Inflammatory macrophage treated with lipopolysaccharide for 4 hours (primary cell): ENCODE results near the gene ODF4.
"Not testable (repeated sequence)": the region's sequence is repeated elsewhere in the genome, so short reads cannot be mapped to it uniquely, and the experiment has no call there.

ENCODE experiments used
- DNase-seq: peaks from one replicate; pipeline ENCODE4 v3.0.0-alpha.2; 2020

Gene ODF4

DNA sequence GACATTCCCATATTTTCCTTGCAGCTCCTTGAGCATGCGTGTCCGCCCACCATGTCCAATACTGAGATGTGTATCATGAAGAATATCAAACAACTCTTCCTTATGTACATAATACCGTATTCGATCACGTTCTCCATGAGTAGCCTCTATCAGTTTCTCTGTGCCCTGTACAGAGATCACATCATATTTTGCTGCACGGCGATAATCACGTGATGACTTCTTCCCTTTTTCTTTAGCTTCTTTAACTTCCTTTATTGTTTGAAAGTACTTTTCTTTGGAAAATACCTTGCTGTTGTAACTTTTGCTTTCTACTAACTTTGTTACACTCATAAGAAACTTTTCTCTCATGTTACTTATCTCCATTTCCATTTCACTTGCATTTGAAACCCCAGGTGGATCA lies 30.3 kb downstream of the ODF4 start:
- peak; percentile 78 for DNase-seq

DNA sequence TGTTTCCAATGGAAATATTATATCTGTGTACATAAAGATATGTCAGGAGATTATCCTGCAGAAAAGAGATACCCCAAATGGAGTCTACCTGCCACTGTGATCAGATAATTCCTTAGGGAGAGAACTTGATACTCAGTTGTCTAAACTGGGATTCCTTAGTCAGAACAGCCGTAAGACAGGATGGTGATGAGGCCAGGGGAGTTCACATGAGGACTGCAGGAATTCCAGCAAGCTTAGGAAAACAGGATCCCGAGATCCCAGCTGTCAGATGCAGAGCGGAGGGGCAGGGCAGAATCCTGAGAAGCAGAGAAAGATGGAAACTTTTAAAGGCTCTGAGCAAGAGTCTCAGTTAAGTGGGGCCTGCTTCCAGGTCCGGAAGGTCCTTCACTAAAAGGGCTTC lies 32.1 kb downstream of the ODF4 start:
- DNase-seq, result no peak

DNA sequence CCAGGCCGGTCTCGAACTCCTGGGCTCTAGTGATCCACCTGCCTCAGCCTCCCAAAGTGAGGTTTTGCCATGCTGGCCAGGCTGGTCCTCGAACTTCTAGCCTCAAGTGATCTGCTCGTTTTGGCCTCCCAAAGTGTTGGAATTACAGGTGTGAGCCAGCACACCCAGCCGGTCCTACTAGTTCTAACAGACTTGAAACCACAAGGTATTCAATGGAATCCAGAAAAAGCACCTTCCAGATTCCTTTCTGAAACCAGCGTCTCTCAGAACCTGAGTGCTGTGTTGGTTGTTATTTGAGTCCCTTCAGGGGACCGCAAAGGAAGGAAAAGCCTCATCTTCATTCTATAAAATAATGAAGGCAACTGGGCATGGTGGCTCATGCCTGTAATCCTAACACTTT lies 32.8 kb downstream of the ODF4 start:
- no peak for DNase-seq

DNA sequence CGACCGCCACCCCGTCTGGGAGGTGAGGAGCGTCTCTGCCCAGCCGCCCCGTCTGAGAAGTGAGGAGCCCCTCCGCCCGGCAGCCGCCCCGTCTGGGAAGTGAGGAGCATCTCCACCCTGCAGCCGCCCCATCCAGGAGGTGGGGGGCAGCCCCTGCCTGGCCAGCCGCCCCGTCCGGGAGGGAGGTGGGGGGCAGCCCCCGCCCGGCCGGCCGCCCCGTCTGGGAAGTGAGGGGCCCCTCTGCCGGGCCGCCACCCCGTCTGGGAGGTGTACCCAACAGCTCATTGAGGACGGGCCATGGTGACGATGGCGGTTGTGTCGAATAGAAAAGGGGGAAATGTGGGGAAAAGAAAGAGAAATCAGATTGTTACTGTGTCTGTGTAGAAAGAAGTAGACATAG lies 34.2 kb downstream of the ODF4 start:
- DNase-seq, result not testable (repeated sequence)

DNA sequence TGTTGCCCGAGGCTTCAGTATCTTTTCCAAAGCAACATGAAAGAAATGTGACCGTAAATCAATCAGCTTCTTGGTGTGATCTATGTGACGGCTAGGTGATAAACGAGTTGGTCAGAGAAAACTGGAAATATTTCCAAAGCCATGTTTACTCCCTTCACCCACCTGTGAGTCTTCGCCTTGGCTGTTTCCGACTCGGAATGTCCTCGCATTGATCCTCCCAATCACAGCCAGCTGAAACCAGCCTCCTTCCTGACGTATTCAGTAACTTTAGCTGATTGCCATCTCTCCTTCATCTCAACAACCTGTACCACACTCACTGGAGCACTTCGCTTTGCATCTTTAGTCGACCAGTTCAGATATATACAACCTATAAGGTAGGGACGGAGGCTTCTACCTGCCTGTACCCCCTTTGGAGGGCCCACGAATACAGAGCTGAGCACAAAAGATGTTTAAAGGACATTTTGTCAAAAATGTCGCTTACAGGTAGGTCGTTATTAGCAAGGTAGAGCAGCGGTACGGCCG lies 36.2 kb downstream of the ODF4 start:
- DNase-seq, result no peak

DNA sequence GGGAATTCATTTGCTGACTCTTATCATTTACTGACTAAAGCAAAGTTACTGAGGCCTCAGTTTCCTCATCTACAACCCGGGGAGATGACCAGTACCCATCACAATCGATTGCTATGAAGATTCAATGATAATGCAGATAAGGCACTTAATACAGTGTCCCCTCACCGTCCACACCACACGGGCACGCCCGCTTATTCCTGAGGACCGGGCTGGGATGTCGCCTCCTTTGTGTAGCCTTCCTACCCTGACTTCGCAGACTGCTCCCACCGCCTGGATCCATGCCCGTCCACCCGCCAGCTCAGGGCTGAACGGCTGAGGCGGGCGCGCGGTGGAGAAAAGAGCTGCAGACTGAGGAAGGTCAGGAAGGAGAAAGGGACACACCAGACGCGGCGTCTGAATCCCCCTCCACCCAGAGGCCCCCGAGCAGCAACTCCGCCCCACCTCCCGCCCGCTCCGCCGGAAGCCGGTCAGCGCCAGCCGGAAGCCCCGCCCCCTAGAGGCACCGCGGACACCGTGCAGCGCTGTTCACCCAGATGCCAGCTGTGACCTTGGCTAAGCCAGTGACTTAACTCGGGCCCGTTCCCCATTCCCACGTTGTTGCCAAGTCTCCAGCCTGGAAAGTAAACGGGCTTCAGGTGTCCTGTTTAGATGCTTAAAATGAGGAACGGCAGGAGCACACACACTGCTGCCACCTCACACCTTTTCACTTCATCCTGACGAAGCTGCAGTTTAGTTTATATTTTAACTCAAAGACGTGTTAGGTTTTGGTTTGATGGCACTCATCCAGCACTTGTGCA lies 36.8 kb downstream of the ODF4 start, which contains the start of gene KRABD2:
TSS of gene KRABD2 (minus strand) at position 434 of the 797 bp plus-strand sequence.
- DNase-seq, result peak; percentile 81

DNA sequence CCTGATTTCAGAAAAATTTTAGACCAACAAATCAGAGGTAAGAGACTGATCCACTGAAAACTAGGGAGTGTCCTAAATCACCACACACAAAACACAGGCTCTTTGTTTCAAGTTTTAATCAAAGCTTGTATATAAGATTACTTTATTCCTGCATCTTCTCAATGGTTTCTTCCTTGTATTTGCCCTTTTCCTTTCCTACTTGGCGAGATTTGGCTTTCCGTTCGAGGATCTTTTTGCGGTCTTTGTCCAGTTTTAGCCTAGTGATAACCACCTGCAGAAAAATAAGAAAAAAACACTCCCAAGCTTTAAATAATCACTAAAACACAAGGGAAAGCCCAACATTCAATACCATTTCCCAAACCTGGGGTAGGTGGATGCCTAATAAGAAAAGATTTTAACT lies 37.8 kb downstream of the ODF4 start:
- no peak for DNase-seq

DNA sequence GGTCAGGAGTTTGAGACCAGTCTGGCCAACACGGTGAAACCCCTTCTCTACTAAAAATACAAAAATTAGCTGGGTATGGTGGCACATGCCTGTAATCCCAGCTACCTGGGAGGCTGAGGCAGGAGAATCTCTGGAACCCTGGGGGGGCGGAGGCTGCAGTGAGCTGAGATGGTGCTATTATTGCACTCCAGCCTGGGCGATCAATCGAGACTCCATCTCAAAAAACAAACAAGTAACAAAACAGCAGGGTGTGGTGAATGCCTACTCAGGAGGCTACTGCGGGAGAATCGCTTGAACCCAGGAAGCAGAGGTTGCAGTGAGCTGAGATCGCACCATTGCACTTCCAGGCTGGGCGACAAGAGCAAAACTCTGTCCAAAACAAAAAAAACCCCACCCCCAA lies 38.5 kb downstream of the ODF4 start:
- DNase-seq, result not testable (repeated sequence)

DNA sequence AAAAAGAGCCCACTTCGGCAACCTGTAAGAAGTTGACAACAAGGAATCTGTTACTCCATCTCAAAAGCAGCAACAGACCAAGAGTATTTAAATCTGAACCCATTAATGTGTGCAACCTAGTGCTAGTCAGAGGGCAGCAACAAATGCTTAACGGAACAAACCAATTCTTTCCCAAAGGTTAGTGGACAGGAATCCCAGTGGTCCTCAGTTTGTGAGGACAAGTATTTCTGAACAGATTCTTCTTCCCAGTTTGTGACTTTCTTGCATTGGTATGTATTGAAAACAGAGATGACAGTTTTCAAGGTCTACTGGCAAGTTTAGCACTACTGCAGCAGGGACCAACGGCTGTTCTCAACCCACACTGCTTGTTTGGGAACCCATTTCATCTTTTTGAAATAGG lies 40.4 kb downstream of the ODF4 start:
- no peak for DNase-seq

DNA sequence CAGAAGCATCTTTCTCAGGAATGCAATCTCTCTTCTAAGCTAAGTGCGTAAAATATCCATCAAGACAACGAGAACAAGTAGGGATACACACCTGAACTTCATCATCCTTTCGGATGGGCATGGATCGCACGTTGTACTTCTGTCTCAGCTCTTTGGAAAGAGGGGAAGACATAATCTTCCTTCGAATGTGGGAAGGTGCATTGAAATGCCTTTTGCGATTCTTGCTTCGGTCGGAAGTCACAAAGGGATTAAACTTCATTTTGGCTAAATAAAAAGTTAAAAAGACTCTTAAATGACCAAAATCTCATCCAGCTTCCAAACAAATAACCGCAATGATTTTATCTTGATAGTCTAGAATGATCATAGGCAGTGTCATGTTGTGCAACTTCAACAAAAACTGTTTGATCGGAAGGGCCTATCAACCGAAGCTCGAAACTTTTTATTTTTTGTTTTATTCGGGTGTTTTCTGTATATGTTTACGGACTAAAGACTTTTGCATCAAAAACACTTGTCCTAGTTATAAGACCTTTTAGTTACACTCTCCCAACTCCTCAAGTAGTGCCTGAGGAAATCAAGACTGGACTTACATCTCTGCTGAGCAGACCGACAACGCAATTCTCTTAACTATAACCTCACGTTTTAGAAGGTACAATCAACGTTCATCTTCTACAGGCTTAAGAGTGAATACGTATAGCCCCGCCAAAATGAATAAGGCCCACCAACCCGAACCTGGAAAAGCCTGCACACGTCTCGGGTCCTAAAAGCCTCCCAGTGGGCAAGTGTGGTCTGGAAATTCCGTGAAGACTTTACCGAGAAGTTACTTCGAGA lies 42.6 kb downstream of the ODF4 start:
- DNase-seq, result peak; percentile 1

DNA sequence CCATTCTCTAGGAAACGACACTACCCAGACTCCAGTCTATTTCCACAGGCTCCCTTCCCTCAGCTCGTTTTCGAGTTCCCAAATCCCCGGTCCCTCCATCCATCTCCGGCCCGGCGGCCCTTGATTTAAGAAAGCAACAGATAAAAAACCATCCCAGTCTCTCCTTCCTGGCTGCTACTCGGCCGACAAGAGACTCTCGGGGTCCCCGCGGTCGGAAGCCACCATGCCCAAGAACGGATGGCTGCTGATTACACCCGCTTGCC lies 43.2 kb downstream of the ODF4 start:
- no peak for DNase-seq

DNA sequence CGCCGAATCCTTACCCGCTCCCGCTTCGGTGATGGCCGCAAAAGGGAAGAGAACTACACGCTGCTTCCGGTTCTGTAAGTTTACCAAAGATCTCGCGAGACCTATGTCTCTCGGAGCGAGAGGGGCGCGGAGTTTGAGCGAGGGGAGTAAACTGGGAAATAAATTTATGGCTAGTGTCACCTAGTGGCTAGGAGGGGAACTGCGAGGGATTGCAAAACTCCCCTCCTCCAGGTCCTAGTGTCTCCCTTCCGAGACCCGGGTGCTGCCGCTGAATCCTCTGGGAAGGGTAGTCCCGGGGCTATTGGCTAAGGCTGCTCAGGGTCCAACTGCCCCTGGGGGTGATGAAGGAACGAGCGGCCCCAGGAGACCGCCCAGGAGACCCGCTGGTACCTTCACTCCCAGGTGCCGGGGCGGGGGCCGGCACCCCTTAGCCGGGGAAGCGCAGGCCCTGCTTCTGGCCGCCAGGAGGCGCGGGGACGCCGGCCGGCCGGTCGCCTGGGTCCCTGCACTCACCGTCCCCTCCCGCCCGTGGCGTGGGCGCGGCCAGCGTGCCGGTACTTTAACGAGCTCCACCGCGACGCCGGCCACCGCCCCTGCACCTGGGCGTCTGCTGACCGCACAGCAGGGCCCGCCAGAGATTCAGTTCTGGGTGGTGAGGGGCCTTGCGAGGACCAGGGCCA lies 43.6 kb downstream of the ODF4 start, which contains the start of gene RPL26:
TSS of gene RPL26 (minus strand) at position 51 of the 680 bp plus-strand sequence. CDS start 883 bp downstream, outside the sequence.
- peak; percentile 99 for DNase-seq

DNA sequence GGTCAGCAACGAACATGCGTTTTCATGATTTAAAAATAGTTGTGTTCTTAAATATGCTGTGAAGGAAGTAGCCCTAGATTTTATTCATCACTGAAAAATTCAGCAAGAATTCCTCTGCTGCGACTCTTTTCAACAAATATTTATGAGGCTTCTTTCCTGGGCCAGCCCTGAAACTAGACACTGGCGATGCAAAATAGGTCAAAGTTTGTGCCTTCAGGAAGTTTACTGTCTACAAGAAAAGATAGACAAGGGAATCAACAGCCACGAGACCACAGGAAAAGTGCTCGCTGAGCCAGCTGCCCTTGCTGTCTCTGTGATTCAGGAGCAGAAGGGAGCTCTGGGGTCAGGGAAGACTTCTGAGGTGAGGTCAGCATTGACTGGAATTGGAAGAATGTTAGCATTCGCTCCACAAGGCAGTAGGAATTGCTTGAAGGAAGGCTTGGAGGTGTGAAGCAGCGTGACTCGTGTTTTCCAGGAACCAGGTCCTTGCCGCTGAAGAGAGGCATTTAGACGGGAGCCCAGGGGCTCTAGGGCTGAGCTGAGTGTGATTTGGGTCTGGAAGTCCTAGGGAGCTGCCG lies 45.2 kb downstream of the ODF4 start:
- no peak for DNase-seq

DNA sequence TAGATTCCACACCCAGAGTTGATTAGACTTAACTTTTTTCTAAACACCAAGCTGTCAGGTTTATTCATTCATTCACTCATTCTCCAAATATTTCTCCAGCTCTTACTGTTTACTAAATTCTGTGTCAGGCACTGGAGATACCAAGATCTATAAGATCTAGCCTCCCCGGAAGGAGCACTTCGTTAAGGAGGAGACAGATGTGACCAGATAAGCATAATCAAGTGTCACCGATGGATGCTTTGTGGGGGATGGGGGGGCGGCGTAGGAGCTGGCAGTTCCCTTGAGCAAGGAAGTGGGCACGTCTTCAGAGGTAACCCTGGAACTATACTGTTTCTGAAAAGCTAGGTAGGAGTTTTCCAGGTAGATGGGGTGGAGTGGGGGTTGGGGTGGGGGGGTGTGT lies 47.2 kb downstream of the ODF4 start:
- DNase-seq, result no peak

DNA sequence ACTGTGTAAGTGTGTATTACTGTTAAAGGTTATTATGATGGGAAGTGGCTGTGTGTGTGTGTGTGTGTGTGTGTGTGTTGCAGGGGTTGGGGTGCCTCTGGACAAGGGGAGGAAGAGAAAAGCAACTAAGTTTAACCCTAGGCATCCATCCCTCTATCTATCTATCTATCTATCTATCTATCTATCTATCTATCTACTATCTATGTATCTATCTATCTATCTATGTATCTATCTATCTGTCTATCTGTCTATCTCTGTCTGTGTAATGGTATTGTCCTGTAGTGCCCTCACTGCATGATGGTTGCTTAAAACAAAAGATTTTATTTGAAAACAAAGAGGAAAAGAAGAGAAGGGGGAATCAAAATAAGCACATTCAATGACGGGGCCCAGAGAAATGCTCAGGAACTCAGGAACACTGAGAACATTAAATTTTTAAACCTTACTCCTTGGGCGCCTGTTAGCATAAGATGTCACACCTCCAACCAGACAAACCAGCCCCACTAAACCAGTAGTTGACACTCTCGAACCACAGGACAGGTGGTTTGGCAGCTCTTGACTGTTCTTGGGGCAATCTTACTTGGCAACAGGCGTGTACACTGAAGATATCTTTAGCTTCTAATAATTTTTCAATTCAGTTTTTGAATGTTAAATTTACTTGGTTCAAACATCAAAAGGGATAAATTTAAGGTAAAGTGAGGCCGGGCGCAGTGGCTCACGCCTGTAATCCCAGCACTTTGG lies 48.4 kb downstream of the ODF4 start:
- no peak for DNase-seq

DNA sequence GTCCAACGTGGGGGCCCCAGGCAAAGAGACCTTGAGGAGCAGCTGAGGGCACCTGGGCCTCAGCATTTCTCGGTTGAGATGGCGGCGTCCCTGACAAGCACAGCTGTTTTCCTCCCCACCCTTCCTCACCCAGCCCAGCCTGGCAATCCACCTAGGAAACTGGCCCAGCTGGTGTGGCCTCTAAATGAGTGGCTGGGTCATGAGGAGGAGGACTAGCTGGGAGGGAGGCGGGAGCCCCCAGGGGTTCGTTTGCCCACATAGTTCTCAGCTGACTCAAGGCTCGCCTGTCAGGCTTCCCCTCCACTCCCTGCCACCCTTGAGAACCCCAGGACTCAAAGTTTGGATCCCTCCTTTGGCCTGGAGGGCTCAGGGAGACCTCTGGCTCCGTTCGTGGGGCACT lies 52.1 kb downstream of the ODF4 start:
- DNase-seq, result no peak

DNA sequence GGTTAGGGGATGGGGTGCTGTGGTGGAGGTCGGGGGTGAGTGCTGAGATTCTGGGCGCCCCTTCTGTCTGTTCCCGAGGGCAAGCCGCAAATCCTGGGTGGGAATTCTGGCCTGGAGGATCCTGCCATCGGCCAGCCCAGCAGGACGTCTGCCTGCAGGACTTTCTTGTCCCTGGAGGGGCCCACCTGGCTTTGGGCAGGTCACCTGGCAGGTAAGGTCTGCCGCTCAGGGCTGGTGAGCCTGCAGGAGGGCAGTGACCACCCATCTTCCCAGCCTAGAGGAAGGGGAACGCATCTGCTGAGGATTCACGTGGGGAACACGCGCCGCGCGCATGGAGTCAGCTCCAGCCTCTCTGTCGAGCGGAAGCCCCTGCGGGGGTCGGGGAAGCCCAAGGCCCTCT lies 52.6 kb downstream of the ODF4 start:
- no peak for DNase-seq

DNA sequence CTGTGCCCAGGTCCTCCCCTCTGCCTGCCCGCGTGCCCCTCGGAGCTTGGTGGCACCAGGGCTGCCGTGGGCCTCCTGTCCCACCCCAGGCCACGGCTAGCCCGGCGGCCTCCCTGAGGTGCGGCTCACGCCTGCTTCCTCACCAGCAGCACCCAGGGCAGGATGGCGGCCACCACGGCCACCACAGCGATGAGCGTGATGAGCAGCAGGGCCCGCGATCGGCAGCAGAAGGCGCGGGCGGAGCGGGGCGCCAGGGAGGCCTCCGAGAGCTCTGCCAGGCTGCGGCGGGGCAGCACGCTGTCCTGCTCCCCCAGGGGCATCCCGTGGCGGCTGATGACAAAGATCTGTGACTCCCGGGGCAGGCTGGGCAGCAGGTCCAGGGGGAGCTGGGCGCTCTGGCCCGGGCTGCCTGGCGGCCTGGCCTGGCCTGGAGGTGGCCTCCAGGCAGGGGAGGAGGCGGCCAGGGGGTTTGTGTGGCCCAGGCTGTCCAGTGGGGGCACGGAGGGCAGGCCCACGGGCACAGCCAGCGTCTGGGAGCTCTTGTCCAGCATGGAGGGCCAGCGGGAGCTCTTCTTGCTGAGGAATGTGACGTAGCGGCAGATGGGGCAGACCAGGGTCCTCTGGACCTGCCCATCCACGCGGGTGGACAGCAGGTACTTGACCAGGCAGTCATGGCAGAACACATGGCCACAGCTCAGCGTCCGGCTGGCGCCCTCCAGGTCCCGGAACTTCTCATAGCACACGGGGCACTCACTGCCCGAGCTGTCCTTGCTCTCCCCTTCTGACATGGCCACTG lies 53.2 kb downstream of the ODF4 start:
- DNase-seq, result no peak

DNA sequence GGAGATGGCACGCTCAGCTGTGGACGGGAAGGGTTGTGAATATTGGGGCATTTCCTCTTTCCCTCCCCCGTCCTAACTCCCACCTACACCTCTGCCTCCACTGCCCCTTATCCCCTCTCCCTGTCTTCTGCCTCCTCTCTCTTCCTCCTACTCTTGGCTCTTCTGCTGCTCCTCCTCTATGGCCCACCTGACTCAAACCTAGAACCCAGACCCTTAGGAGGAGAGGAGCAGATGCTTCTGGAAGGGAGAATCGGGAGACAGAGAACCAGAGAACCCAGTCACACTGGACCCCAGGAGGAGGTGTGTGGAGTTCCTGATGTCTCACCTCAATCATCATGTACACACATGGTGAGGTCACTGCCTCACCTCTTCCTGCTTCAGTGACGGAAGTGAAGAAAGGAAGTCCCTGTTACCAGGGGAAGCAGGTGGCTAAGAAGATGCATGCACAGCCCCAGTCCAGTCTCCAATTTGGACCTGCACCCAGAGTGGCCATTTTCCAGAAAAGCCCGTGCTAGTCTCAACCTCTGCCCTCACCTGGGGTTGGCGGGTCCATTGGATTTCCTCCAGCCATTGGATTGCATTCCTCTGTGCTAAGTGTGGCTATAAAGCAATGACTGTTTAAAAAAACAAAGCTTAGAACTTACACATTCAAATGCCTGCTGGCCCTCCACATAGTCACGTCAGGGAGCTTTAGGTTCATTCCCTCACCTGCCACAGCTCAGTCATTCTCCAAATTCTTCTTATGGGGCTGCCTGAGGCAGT lies 54.0 kb downstream of the ODF4 start:
- DNase-seq, result no peak

DNA sequence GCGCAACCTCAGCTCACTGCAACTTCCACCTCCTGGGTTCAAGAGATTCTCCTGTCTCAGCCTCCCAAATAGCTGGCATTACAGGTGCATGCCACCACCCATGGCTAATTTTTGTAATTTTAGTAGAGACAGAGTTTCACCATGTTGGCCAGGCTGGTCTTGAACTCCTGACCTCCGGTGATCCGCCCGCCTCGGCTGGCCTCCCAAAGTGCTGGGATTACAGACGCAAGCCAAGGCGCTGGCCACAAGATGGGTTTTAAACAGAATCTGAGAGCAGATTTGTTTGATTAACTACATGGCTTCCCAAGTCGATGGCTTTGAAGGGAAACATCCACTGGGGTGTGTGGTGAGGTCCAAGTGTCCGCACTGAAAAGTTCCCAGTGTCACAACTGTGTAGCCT lies 54.9 kb downstream of the ODF4 start:
- not testable (repeated sequence) for DNase-seq
